ENCODE data around the gene TSPOAP1.
"Not testable (repeated sequence)": the region's sequence is repeated elsewhere in the genome, so short reads cannot be mapped to it uniquely, and the experiment has no call there.

Gene TSPOAP1

DNA sequence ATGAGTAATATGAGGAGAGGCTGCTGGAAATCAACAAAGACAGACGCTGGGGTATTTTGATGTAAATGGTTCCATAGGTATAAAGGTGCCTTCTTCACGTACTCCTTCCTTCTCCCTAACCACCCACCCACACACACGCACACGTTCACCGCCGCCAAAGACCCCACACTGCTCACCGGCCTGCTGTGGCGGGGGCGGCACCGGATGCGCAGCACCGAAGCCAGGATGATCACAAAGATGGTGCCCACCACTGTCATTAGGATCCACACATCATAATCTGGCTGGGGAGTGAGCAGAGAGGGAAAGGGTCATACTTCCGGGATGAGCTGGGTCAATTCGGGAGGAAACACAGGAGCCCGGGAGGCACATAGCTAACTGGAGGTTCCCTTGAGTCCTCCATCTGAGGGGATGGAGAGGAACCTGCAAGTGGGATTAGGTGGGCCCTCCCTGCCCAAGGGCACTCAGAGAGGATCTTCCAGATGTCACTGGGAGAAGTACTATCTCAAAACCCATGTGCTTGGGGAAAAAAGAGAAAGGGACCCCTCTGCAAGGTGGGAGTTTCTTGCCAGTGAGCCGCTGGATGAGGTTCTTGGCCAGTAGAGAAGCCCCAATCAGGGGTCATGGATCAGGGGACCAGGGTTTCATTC is 33.9 kb upstream of the TSPOAP1 start:
- no peak for FAIRE-seq

DNA sequence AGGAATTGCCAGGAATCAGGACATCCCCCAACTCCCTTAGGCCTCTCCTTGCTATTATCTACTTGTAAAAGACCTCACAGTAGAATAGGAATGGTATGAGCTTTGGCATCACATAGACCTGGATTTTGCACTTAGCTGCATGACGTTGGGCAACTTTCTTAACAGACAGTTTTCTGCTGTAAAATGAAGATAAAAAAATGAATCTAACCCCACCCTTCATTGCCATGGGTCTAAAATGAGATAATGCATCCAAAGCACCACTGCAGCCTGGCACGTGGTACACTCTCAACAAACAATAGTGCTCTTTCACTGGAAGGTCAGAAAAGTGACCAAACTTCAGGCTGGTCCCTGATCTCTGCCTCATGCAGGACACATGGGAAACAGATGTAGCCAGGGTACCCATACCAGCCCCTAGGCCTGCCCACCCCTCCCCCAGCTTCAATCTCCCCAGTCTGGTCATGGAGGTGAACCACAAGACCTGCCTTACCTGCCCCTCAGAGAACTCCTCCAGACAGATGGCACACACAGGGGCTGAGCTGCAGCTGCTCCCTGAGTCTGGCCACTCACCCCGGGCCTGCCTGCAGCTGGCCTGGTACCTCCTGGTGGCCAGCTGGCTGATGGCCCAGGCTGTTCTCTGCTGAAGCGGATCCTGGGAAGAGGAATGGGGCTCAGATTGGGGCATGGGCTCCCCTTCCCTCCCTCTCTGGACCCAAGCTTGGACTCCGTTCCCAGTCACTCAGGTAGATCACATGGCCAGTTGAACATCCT is 31.9 kb upstream of the TSPOAP1 start:
- no peak for FAIRE-seq

GRCh38 chr17:58358408-58359172 is 30.0 kb upstream of the TSPOAP1 start:
- no peak for FAIRE-seq

GRCh38 chr17:58357312-58358297 is 29.0 kb upstream of the TSPOAP1 start:
- no peak for FAIRE-seq

GRCh38 chr17:58356231-58356630 is 27.6 kb upstream of the TSPOAP1 start:
- no peak for FAIRE-seq

DNA sequence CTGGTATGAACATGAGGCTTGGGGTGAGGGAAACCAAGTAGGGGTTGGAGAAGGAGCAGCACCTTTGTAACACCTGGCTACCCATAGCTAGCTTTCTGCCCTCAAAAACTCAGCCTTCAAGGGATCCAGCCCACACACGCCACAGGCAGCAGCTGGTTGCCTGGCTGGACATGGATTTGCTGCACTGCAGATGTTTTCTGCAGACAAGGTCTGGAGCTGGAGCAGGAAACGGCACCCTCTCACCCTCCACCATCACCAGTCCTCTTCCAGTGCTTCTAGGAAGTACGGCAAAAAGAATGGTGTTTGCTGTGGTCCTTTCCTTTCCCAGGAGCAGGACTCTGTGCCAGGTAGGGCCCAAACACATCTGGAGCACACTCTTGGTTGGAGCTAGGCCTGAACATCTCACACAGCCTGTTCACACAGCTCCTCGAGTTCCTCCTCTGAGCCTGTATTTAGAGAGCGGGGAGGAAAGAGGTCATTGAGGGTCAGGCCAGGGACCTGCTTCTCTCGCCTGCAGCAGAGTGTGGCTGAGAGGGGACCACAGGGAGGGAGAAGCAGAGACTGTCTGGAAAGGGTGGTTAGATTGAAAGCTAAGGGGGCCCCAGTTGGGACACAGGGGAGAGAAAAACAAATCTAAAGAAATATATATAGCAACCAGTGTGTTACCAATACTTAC is 26.1 kb upstream of the TSPOAP1 start:
- no peak for FAIRE-seq

DNA sequence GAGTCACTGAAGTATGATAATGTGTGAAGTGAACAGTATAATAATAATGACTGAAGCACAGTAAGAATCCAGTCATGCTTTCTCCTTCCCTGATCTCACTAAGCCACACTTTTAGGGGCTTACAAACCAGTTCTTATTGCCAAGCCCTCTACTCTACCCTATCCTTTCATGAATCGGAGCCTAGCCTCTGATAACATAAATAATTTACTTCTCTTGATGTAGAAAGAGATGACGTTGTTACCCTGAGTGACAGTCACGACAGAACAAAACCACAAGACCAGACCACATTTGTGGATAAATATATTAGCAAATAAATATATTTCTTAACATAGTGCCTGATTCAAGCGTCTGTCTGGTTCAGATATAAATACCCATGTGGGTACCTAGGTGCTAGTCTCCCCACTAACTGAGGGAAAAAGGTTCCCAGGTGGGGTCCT is 24.8 kb upstream of the TSPOAP1 start:
- FAIRE-seq: no peak

DNA sequence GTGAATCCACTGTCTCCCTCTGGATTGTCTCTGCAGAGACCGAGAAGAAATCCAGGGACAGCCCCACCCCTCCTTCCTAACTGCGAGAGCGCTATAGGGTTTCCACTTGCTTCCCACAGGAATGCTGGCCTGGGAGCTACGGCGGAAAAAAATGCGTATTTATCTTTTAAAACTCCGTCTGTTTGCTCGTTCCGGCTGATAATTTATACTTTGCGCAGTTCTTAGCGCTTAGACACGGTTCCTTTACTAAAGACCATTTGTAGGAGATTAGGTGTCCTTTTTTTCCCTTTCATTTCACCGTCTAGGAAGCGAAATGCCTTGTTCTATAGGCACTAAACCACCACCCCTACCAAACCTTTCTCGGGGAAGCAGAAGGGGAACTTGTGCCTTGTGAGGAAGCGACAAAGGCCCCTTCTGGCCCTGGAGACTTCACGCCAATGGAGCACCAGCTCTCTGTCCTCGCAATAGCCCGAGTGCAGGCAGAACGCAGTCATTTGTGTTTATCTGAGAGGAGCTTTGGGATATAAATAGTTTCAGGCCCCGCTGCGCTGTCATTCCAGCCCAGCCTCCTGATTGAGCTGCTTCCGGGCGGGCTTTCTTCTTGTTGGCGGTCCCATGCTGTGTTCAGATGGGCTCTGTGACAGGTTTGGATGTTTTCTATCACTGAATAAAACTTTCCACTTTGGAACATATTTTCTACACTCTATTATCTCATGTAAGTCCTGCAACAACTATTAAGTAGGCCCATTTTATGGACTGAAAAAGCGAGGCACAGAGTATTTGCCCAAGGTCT is 24.2 kb upstream of the TSPOAP1 start:
- FAIRE-seq: no peak

DNA sequence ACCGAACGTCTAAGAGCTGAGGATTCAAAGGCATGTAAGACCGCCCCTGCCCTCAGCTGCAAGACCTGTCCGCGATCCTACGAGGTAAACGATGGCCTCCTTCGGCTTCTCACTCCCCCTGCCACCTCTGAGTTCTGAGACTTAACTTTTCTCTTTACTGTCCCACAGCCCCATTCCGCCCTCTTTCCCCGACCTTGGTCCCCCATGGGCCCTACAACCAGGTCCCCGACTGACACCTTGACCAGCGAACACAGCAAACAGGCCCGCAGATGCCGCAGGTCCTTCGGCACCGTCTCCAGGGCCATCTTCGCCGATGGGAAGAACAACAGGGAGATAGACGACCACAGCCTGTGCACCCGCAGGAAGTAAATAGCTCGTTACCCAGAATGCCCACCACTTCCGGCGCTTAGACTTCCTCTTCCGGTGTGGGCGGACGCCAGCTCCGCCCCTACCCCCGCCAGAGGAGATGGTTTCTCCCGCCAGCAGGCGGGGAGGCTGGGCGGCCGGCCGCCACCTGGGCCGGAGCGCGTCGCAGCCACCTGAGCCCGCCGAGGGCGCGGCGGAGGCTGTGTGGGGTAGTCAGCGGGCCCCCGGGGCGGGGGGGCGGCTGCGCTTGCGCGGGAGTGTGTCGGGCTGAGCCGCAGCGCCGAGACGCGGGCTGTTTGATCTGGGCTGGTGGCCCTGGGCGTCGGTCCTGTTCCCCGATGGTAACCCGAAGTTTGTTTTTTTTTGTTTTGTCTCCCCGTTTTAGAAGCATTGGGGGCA is 23.4 kb upstream of the TSPOAP1 start, which contains the start of gene SUPT4H1:
Gene SUPT4H1 (minus strand): TSS at position 371 of the 765 bp plus-strand sequence. CDS start 66 bp downstream, at position 305.
- FAIRE-seq: no peak

GRCh38 chr17:58351182-58351581 is 22.6 kb upstream of the TSPOAP1 start:
- FAIRE-seq: no peak

DNA sequence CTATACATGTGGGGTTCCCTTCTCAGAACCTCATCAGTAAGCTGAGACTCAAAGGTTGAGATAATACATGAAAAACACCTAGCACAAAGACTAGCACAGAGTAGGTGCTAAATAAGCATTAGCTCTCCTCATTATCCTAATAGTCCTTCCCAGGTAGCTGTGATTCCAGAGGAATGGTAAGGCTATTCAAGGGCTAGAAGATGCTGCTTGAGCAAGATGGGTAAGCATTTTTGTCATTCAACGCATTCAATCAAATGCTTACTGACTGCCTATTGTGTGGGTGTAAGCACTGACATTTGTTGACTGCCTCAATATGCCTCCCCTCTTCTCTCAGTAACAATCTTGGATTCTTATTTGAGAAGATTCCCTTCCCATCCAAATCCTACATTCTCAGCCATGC is 19.4 kb upstream of the TSPOAP1 start:
- no peak for FAIRE-seq

DNA sequence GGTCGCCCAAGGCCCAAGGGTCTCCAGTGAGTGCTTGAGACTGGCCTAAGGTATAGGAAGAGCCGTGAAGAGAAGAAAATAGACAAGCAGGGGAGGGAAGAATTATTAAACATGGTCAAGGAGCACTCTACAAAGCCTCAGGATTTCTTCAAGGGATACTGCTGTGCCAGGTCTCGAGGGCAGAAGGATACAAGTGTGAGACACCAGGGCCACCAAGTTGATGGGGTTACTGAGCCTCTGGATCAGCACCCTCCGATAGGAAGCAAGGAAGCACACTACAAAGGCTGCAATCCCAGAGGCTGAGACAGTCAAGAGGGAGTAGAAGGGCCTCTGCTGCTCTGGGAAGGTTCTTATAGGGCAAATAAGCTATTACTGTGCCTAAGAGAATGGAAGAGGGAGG is 16.9 kb upstream of the TSPOAP1 start:
- no peak for FAIRE-seq

- FAIRE-seq: no peak
Observed at GRCh38 chr17:58344791-58345157, 16.2 kb upstream of the TSPOAP1 start.

DNA sequence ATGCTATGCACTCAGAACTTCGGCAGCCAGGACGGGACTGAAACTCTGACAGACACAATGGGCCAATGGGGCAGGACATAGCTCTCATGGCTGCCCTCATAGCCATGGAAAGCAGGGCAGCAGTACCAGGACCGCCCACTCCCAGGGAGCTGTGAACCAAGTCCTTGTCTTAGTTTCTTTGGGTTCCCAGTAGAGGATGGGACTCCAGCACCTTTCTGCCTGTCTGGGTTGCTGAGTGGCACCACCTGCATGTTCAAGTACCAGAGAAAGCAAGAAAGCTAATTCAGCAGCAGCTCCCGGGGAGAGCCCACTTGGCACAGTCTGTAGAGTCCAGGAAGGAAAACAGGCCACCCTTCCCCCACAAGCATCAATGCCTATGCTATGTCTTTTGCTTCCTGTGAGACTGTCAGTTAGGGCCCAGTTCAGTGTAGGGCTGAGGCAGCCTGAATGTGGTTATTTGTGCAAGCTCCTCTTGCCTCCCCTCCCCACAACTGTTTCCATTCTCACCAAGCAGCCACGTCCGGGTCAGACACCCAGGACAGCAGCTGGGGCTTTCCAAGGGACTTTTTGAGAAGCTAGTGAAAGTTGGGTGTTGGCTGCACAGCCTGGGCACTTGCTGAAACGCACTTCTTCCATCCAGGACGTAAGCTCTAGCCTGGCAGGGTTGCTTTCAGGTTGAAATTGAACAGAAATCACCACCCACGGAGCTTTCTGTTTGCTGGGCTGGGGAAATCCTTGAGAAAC is 15.6 kb upstream of the TSPOAP1 start:
- no peak for FAIRE-seq

- FAIRE-seq: no peak
Observed at GRCh38 chr17:58343131-58343530, 14.5 kb upstream of the TSPOAP1 start.

GRCh38 chr17:58341861-58342475 is 13.4 kb upstream of the TSPOAP1 start:
- no peak for FAIRE-seq

DNA sequence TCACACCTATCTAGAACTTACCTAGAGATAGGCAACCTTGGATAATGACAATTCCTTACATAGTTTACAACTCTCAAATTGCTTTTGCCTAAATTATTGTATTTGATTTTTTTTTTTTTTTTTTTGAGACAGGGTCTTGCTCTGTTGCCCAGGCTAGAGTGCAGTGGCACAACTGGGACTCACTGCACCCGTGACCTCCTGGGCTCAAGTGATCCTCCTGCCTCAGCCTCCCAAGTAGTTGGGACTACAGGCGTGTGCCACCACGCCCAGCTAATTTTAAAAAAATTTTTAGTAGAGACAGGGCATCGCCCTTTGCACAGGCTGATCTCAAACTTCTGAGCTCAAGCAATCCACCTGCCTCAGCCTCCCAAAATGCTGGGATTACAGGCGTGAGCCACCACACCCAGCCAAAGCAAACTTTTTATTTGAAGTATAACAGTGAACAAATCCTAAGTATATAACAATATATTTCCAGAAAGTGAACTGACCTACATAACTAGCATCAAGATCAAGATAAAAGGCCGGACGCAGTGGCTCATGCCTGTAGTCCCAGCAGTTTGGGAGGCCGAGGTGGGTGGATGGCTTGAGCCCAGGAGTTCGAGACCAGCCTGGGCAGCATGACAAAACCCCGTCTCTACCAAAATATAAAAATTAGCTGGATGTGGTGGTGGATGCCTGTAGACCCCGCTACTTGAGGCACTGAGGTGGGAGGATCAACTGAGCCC is 12.7 kb upstream of the TSPOAP1 start:
- not testable (repeated sequence) for FAIRE-seq

GRCh38 chr17:58340405-58340876 is 11.8 kb upstream of the TSPOAP1 start:
- no peak for FAIRE-seq
